AG10803 (cell line): ENCODE measurements around the gene DDX49.

Experiments
- DNase-seq: peaks from one replicate; pipeline ENCODE4 v3.0.0; 2010; ENCODE audit warnings: low read depth
- H3K4me3 ChIP-seq: 2 replicates; pipeline ENCODE4 v1.5.1; 2011; ENCODE audit warnings: mild to moderate bottlenecking, low read length, control low read depth
- TF ChIP-seq, protein P1 (sequence below): conservative IDR thresholded peaks from 2 replicates; pipeline ENCODE4 v1.5.1; 2011; ENCODE audit warnings: mild to moderate bottlenecking, low read length, control low read depth, inconsistent platforms

Gene DDX49

DNA sequence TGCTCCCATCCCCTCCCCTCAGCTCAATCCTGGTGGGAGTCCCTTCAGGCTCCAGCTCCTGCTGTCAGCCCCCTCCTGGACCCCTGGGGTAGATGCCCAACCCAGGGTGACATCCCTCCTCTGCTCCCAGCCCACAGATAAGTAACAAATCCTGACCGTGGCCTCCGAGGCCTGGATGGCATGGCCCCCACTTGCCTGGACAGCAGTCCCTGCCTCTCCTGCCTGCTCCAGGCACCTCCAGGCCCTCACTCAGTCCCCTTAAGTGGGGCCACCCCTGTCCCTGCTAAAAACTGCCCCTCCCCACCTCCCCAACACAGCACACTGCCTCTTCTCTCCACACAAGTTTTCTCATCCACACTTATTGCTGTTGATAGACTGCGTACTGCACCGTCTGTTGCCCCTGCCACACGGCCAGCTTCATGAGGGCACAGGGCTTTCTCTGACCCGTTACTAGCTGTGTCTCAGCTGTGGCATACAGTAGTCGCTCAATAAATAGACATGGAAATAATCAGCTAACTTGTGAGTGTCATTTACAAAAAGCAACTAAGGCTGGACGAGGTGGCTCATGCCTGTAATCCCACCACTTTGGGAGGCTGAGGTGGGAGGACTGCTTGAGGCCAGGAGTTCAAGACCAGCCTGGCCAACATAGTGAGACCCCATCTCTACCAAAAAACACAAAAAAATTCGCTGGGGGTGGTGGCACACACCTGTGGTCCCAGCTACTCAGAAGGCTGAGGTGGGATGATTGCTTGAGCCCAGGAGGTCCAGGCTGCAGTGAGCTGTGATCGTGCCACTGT is 29.4 kb upstream of the DDX49 start:
- DNase-seq: no peak
- TF ChIP-seq, protein P1, sequence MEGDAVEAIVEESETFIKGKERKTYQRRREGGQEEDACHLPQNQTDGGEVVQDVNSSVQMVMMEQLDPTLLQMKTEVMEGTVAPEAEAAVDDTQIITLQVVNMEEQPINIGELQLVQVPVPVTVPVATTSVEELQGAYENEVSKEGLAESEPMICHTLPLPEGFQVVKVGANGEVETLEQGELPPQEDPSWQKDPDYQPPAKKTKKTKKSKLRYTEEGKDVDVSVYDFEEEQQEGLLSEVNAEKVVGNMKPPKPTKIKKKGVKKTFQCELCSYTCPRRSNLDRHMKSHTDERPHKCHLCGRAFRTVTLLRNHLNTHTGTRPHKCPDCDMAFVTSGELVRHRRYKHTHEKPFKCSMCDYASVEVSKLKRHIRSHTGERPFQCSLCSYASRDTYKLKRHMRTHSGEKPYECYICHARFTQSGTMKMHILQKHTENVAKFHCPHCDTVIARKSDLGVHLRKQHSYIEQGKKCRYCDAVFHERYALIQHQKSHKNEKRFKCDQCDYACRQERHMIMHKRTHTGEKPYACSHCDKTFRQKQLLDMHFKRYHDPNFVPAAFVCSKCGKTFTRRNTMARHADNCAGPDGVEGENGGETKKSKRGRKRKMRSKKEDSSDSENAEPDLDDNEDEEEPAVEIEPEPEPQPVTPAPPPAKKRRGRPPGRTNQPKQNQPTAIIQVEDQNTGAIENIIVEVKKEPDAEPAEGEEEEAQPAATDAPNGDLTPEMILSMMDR: no peak
- H3K4me3 ChIP-seq: no peak overlapping the region

DNA sequence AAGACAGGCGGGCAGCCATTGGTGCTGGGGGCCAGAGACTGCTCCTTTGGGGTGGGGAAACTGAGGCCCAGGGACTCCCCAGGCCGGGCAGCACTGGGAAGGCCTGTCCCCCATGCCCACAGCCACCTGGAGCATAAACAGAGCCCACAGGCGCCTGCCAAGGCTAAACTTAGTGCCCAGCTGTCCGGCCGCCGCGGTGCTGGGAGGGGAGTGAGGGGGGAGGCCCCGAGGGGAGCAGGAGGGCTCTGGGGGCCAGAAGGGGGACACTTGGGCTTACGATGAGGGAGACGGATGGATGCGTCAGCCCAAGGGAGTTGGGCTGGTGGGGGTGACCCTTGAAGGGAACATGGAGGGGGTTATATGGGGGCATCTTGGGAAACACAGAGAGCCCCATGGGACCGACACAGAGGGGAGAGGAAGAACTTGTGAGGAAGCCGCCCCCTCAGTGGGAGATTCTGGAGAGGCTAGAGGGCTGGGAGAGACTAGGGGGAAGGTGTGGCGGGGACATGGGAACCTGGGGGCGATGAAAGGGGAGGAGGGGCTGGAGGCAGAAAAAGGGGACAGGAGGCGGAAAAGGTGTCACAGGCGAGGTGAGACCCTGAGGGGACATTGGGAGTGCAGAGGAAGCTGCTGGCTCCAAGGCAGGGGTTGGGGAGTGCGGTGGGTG is 25.8 kb upstream of the DDX49 start:
- DNase-seq: no peak
- no peak overlapping the region for H3K4me3 ChIP-seq
- TF ChIP-seq, protein P1: no peak

DNA sequence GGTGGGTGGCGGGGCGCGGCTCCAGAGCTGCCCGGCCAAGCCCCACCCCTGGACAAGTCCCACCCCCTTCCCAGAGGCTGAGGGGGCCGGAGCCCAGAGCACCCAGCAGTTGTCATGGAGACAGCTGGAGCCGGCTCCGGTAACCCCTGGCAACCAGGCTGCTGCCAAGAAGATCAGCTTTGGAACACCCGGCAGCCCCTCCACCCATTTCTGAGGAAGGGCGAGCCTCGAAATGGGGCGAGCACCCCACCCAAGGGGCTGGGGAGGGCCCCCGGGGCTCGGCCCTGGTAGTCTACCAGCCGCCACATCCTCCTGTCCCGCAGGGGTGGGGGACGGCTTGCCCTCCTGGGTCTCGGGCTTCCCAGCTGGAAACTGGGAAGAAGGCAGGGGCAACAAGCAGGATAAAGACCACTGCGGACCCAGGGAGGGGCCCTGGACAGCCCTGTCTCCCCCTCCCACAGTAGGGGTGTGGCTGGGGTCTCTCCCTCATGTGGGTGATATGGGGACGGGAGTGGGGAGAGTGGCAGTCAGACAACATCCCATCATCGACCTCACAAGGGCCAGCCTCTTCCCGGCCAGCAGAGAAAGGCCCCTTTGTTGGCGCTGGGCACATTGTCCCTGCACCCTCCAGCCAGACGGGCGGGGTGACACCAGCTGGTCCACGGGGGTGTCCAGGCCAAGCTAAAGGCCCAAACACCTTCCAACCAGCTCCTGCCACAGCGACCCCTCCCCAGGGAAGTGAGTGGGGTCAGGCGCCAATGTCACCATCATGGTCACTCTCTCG is 25.1 kb upstream of the DDX49 start:
- TF ChIP-seq, protein P1: no peak
- H3K4me3 ChIP-seq: peak overlapping the region; percentile 36
- no peak for DNase-seq

DNA sequence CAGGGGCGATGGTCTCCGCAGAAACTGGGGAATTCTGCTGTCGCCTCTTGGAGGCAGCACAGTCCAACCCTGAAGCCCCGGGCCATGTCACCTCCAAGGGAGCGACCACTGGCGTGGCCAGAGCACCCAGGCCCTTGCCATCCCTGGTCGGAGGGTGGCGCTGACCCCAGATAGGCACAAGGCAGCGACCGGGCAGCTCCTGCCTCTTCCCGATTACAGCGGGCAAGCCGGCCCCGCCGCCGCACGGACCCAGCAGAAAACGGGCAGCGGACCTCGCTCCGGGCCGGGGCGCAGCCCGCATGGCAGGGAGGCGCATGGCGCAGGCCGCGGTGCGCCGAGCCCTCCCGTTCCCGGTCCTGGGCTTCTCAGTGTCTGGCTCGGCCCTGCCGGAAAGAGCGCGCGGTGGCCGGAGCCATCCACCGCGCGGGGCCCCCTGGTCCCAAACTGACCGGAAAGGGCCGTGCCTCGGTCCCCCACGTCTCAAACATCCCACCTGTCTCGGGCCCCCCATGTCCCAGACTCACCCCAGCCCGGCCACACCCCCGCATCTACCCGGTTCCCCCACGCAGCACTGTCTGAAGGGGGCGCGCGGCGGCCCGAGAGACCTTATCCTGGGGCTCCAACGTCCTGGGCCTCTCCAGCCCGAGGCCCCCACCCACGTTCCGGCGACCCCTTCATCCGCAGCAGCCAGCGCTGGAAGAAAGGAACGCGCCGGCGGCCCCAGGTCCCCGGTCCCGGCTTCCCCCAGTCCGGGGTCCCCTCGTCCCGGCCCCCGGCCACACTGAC is 24.3 kb upstream of the DDX49 start:
- TF ChIP-seq, protein P1: peak; percentile 21
- DNase-seq: peak; percentile 13
- peak overlapping the region; percentile 36 for H3K4me3 ChIP-seq

DNA sequence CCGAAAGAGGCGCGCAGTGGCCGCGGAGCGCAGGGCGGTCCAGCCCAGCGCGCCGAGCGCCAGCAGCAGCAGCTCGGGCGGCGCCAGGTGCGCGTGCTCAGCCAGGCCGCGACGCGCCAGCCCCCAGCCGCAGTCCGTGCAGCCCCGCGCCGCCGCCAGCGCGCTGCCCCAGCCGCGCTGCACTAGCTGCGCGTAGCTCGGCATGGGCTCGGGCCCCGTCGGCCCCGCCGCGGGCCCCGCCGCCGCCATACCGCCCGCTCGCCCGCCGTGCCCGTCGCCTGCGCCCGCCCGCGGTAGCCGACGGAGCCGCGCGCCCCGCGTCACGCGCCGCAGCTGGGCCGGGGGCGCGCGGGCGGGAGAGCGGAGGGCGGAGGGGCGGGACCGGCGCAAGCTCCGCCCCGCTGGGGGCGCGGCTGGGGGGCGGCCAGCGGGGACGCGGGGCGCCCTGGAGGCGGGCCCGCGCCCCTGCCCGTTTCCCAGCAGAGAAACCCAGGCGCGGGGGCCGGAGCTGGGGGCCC is 23.6 kb upstream of the DDX49 start, which contains the start of gene CERS1:
TSS of gene CERS1 (minus strand) at position 335 of the 518 bp plus-strand sequence. CDS start at position 249, 86 bp downstream.
- peak within 1 kb of the TSS; percentile 36 for H3K4me3 ChIP-seq
- no peak for DNase-seq

DNA sequence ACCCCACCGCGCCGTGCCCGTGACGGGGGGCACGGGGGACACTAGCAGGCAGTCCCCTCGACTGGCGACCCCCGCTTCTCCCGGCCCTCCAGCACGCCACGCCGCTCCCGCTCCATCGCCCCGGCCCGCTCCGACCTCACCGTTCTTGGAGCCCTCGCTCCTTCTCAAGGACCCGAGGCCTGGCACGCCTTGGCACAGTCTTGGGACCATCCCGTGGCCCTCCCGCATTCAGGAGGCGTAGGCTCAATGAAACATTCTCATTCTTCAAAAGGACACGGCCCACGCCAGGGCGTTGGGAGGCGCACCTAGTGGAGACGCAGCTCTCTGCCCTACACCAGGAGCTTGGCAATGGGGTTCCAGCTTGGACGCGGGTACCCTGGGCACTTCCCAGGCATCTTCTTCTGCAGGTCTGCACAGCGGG is 23.1 kb upstream of the DDX49 start:
- H3K4me3 ChIP-seq: peak overlapping the region; percentile 9
- no peak for DNase-seq
- TF ChIP-seq, protein P1: 0 out of 2 replicates have a peak, but pooled peaks have one; percentile 2

More for the DNA sequence above, 23.6 kb upstream of the DDX49 start, which contains the start of gene CERS1:
- TF ChIP-seq, protein P1: no peak
